PC-3 (cell line): Measurements from ENCODE around the gene TACC2. TPM values are rescaled to one million over a fixed set of nuclear protein-coding genes. Genes with fewer than 3 reads are reported as not detected.

Experiments
- ATAC-seq: fragments of 200-7000 bp; cut with Tn5 transposase; 2 replicates; pipeline ENCODE4 v1.9.1; 2020; ENCODE audit warnings: mild to moderate bottlenecking, moderate library complexity
- BruUV-seq: library from RNA; stranded (reverse); fragments of 400-500 nt; replicated peaks from 2 replicates; lab custom pipeline; 2021; lab: Mats Ljungman, UMichigan
- CTCF ChIA-PET: fragments of 300-600 bp; sonication (Branson Sonifier 250); formaldehyde crosslinking; loops from one replicate; lab custom pipeline; 2022; ENCODE audit warnings: antibody characterized with exemption; lab: Charles Lee
- POLR2A ChIA-PET: fragments of 300-600 bp; sonication (Branson Sonifier 250); formaldehyde crosslinking; loops from one replicate; lab custom pipeline; 2022; ENCODE audit warnings: antibody characterized with exemption; ENCODE audit not compliant: unreplicated experiment; lab: Charles Lee
- DNase-seq: peaks from one replicate; pipeline ENCODE4 v3.0.0-alpha.2; 2015
- H2AFZ ChIP-seq: fragments of 300-600 bp; sonication (generic); 2 replicates; pipeline ENCODE4 v1.6.0; 2016; ENCODE audit warnings: antibody characterized with exemption, low read length
- H3F3A ChIP-seq: fragments of 300-600 bp; sonication (generic); one replicate; pipeline ENCODE4 v1.6.0; 2017; ENCODE audit warnings: antibody characterized with exemption, low read length, control low read depth, mild to moderate bottlenecking; ENCODE audit not compliant: unreplicated experiment
- H3K27ac ChIP-seq: fragments of 300-600 bp; sonication (generic); 2 replicates; pipeline ENCODE4 v1.5.1; 2016; ENCODE audit warnings: mild to moderate bottlenecking, low read length
- H3K27me3 ChIP-seq: fragments of 300-600 bp; sonication (generic); 2 replicates; pipeline ENCODE4 v1.6.1; 2016; ENCODE audit warnings: low read length, mixed read lengths
- H3K36me3 ChIP-seq: fragments of 300-600 bp; sonication (generic); 2 replicates; pipeline ENCODE4 v1.6.1; 2016; ENCODE audit warnings: low read depth, mixed run types, low read length, mixed read lengths
- H3K4me1 ChIP-seq: fragments of 300-600 bp; sonication (generic); 2 replicates; pipeline ENCODE4 v1.5.1; 2016; ENCODE audit warnings: low read length; ENCODE audit not compliant: insufficient read depth
- H3K4me2 ChIP-seq: fragments of 300-600 bp; sonication (generic); 2 replicates; pipeline ENCODE4 v1.6.0; 2016; ENCODE audit warnings: low read length
- H3K4me3 ChIP-seq: fragments of 300-600 bp; sonication (generic); 2 replicates; pipeline ENCODE4 v1.5.1; 2016; ENCODE audit warnings: mild to moderate bottlenecking, low read length, mixed read lengths
- H3K79me2 ChIP-seq: fragments of 300-600 bp; sonication (generic); 2 replicates; pipeline ENCODE4 v1.6.1; 2017; ENCODE audit warnings: low read length, mixed read lengths
- H3K9ac ChIP-seq: fragments of 300-600 bp; sonication (generic); 2 replicates; pipeline ENCODE4 v1.6.0; 2016; ENCODE audit warnings: mild to moderate bottlenecking, low read length
- H3K9me2 ChIP-seq: fragments of 300-600 bp; sonication (generic); replicated peaks from 2 replicates; pipeline ENCODE4 v1.6.1; 2016; ENCODE audit warnings: mixed run types, low read length, mixed read lengths
- H3K9me3 ChIP-seq: fragments of 300-600 bp; sonication (generic); 2 replicates; pipeline ENCODE4 v1.6.1; 2016; ENCODE audit warnings: low read length, mixed read lengths
- H4K20me1 ChIP-seq: fragments of 300-600 bp; sonication (generic); 2 replicates; pipeline ENCODE4 v1.6.1; 2016; ENCODE audit warnings: low read length, mixed read lengths
- CTCF ChIP-seq: fragments of 300-600 bp; sonication (generic); conservative IDR thresholded peaks from 2 replicates; pipeline ENCODE4 v1.5.1; 2017; ENCODE audit warnings: antibody characterized with exemption, low read depth, mild to moderate bottlenecking, low read length
- EZH2 ChIP-seq: fragments of 300-600 bp; sonication (generic); IDR thresholded peaks from one replicate; pipeline ENCODE4 v1.6.1; 2017; ENCODE audit warnings: antibody characterized with exemption, mild to moderate bottlenecking, low read length; ENCODE audit not compliant: unreplicated experiment
- EZH2phosphoT487 ChIP-seq: fragments of 300-600 bp; sonication (generic); IDR thresholded peaks from 2 replicates; pipeline ENCODE4 v1.6.1; 2018; ENCODE audit warnings: mild to moderate bottlenecking, antibody characterized with exemption, low read length, borderline replicate concordance
- intact Hi-C: fragments of 100-400 bp; cut with micrococcal nuclease; formaldehyde crosslinking; loops from 2 replicates; pipeline ENCODE4 v1.9.0; 2023
- total RNA-seq: library from RNA; depleted of rRNA; stranded (reverse); fragments of >200 nt; gene quantifications from 2 replicates; pipeline ENCODE4 v1.2.3, GENCODE V29; 2014

The TACC2 gene
- total RNA-seq, 1 experiment from 2014 or later = 31.7 TPM

GRCh38 chr10:122198631-122199030 lies 209.7 kb downstream of the TACC2 start:
- H3K4me2 ChIP-seq = no peak overlapping the region
- H3K27me3 ChIP-seq = no peaks in the 10 kb centered on the region
- intact Hi-C loops = no loop called here
- H3K27ac ChIP-seq = no peak overlapping the region
- H3F3A ChIP-seq = no peaks in the 10 kb centered on the region
- no peaks in the 10 kb centered on the region for H3K9me3 ChIP-seq
- ChIA-PET CTCF (no interaction called here), POLR2A (no interaction called here)
- H2AFZ ChIP-seq = no peak overlapping the region
- TF ChIP-seq CTCF (no peak), EZH2phosphoT487 (no peak), EZH2 (no peak)
- no TSS peak for BruUV-seq
- DNase-seq (no peak), ATAC-seq (no peak)
- H3K4me3 ChIP-seq = no peak overlapping the region
- no peaks in the 10 kb centered on the region for H3K9me2 ChIP-seq
- no peaks in the 10 kb centered on the region for H3K36me3 ChIP-seq
- H3K9ac ChIP-seq = no peak overlapping the region
- H3K79me2 ChIP-seq = no peaks in the 10 kb centered on the region
- no peaks in the 10 kb centered on the region for H4K20me1 ChIP-seq
- H3K4me1 ChIP-seq = no peaks in the 10 kb centered on the region

GRCh38 chr10:122199070-122199469 lies 210.1 kb downstream of the TACC2 start:
- H4K20me1 ChIP-seq = no peaks in the 10 kb centered on the region
- no peak overlapping the region for H3K4me2 ChIP-seq
- no peak overlapping the region for H3K27ac ChIP-seq
- H3F3A ChIP-seq = no peaks in the 10 kb centered on the region
- no TSS peak for BruUV-seq
- ATAC-seq = no peak
- H3K36me3 ChIP-seq = no peaks in the 10 kb centered on the region
- no peaks in the 10 kb centered on the region for H3K4me1 ChIP-seq
- no peak overlapping the region for H3K9ac ChIP-seq
- DNase-seq = no peak
- no peak for TF ChIP-seq EZH2
- no peak for TF ChIP-seq CTCF
- TF ChIP-seq EZH2phosphoT487 = no peak
- no peaks in the 10 kb centered on the region for H3K27me3 ChIP-seq
- H3K9me3 ChIP-seq = no peaks in the 10 kb centered on the region
- no peak overlapping the region for H2AFZ ChIP-seq
- no peaks in the 10 kb centered on the region for H3K9me2 ChIP-seq
- no peak overlapping the region for H3K4me3 ChIP-seq
- ChIA-PET CTCF (no interaction called here), POLR2A (no interaction called here)
- intact Hi-C loops = no loop called here
- no peaks in the 10 kb centered on the region for H3K79me2 ChIP-seq

GRCh38 chr10:122199689-122200088 lies 210.7 kb downstream of the TACC2 start:
- ATAC-seq (no peak), DNase-seq (no peak)
- BruUV-seq = no TSS peak
- Histone ChIP-seq H3K36me3 (no peaks in the 10 kb centered on the region), H3K27me3 (no peaks in the 10 kb centered on the region), H3K27ac (no peak overlapping the region), H3K4me2 (no peak overlapping the region), H3K4me1 (no peaks in the 10 kb centered on the region), H3K79me2 (no peaks in the 10 kb centered on the region), H3F3A (no peaks in the 10 kb centered on the region), H3K9me3 (no peaks in the 10 kb centered on the region), H3K9me2 (no peaks in the 10 kb centered on the region), H3K4me3 (no peak overlapping the region), H3K9ac (no peak overlapping the region), H4K20me1 (no peaks in the 10 kb centered on the region), H2AFZ (no peak overlapping the region)
- POLR2A ChIA-PET = no interaction called here
- no peak for TF ChIP-seq CTCF
- TF ChIP-seq EZH2 = no peak
- TF ChIP-seq EZH2phosphoT487 = no peak
- CTCF ChIA-PET = interaction anchor here (0.6 kb wide), 1 partner anchor 59 kb away, joined by 3 read pairs; no protein-coding TSS in a partner anchor
- intact Hi-C loops = no loop called here
